GM12892 (cell line): ENCODE measurements around the gene APOBEC4.

ENCODE experiments used
- POLR2A ChIP-seq: IDR thresholded peaks from 2 replicates; pipeline ENCODE4 v1.6.1; 2011; ENCODE audit warnings: low read depth, low read length, control low read depth
- POLR2AphosphoS5 ChIP-seq: IDR thresholded peaks from 2 replicates; pipeline ENCODE4 v1.6.1; 2011; ENCODE audit warnings: low read depth, low read length, control low read depth
- TAF1 ChIP-seq: IDR thresholded peaks from 2 replicates; pipeline ENCODE4 v1.6.1; 2011; ENCODE audit warnings: low read depth, mild to moderate bottlenecking, control low read depth, low read length, borderline replicate concordance

DNA sequence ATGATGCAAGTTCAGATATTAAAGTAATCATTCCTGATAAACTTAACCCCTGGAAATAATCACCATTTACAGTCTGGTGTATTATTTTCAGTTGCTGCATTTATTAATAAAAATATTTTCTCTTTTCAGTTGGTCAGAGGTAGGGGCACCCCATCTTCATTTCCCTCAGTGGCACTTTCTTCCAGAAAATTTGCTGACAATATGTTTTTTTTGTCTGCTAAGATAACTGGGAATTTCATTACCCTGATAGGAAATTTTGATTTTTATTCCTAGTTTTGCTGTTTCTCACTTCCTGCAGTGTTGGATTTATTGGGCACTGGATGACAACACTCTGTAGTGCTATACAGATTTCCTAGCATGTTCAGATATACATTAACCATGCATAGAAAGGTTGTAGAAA lies 33.1 kb upstream of the APOBEC4 start:
- TF ChIP-seq POLR2AphosphoS5 (no peak), POLR2A (no peak), TAF1 (no peak)
